GM12878 (cell line): ENCODE data around the gene GARNL3. TPM values are rescaled to one million over a fixed set of nuclear protein-coding genes. Genes with fewer than 3 reads are reported as not detected.

Source experiments
- CTCF ChIP-seq, 3 experiments: IDR thresholded peaks in 2 of 3; conservative IDR thresholded peaks in 1 of 3; 2 replicates each; pipeline ENCODE4 v1.5.1; 2011; ENCODE audit warnings: low read depth in 3 of 3, low read length in 3 of 3, mild to moderate bottlenecking in 3 of 3, control low read depth in 2 of 3, moderate library complexity in 2 of 3, inconsistent platforms in 1 of 3, mixed read lengths in 1 of 3; ENCODE audit not compliant: control insufficient read depth in 2 of 3, insufficient read depth in 1 of 3; ENCODE audit errors: extremely low read depth in 1 of 3
- EP300 ChIP-seq, 2 experiments: fragments of 150-350 bp in 1 of 2; IDR thresholded peaks; 2 replicates each; pipeline ENCODE4 v1.6.1; 2011 to 2012; ENCODE audit warnings: low read depth in 2 of 2, low read length in 2 of 2, borderline replicate concordance in 1 of 2, improper control_type of control experiment in 1 of 2, inconsistent platforms in 1 of 2; ENCODE audit not compliant: control insufficient read depth in 1 of 2
- FOXK2 ChIP-seq: fragments of 450-650 bp; IDR thresholded peaks from 2 replicates; pipeline ENCODE4 v1.6.1; 2017; ENCODE audit warnings: mild to moderate bottlenecking, moderate library complexity
- IKZF1 ChIP-seq: fragments of 450-650 bp; conservative IDR thresholded peaks from 2 replicates; pipeline ENCODE4 v1.6.1; 2017; ENCODE audit warnings: antibody characterized with exemption, mild to moderate bottlenecking
- LARP7 ChIP-seq: fragments of 450-650 bp; IDR thresholded peaks from 2 replicates; pipeline ENCODE4 v1.6.1; 2017; ENCODE audit warnings: mild to moderate bottlenecking
- MYB ChIP-seq: fragments of 150-350 bp; IDR thresholded peaks from 2 replicates; pipeline ENCODE4 v1.6.1; 2014; ENCODE audit warnings: mild to moderate bottlenecking, low read depth, low read length, borderline replicate concordance
- NFYB ChIP-seq: IDR thresholded peaks from 2 replicates; pipeline ENCODE4 v1.6.1; 2011; ENCODE audit warnings: low read depth, mild to moderate bottlenecking, low read length, improper control_type of control experiment, moderate library complexity; ENCODE audit not compliant: insufficient read depth
- POLR2A ChIP-seq: IDR thresholded peaks from 2 replicates; pipeline ENCODE4 v1.6.1; 2011; ENCODE audit warnings: low read depth, mild to moderate bottlenecking, low read length
- SIX5 ChIP-seq: IDR thresholded peaks from 2 replicates; pipeline ENCODE4 v1.6.1; 2011; ENCODE audit warnings: mild to moderate bottlenecking, low read depth, low read length, moderate library complexity; ENCODE audit not compliant: severe bottlenecking
- SREBF2 ChIP-seq: IDR thresholded peaks from 2 replicates; pipeline ENCODE4 v1.6.1; 2012; ENCODE audit warnings: mild to moderate bottlenecking, low read length
- STAT3 ChIP-seq: IDR thresholded peaks from 2 replicates; pipeline ENCODE4 v1.6.1; 2011; ENCODE audit warnings: low read depth, low read length, improper control_type of control experiment
- SUPT20H ChIP-seq: IDR thresholded peaks from 2 replicates; pipeline ENCODE4 v1.6.1; 2011; ENCODE audit warnings: low read depth, mild to moderate bottlenecking, low read length, moderate library complexity, borderline replicate concordance; ENCODE audit not compliant: control insufficient read depth
- YBX1 ChIP-seq: fragments of 450-650 bp; IDR thresholded peaks from 2 replicates; pipeline ENCODE4 v1.6.1; 2016; ENCODE audit warnings: antibody characterized with exemption
- ZNF207 ChIP-seq: fragments of 450-650 bp; IDR thresholded peaks from 2 replicates; pipeline ENCODE4 v1.6.1; 2014; ENCODE audit warnings: antibody characterized with exemption, mild to moderate bottlenecking, borderline replicate concordance
- ZNF217 ChIP-seq: fragments of 450-650 bp; IDR thresholded peaks from 2 replicates; pipeline ENCODE4 v1.6.1; 2017; ENCODE audit warnings: antibody characterized with exemption, mild to moderate bottlenecking
- ZNF274 ChIP-seq: IDR thresholded peaks from one replicate; pipeline ENCODE4 v1.8.0; 2011; ENCODE audit not compliant: insufficient read length, insufficient read depth
- ZNF384 ChIP-seq: IDR thresholded peaks from 2 replicates; pipeline ENCODE4 v1.6.1; 2012; ENCODE audit warnings: low read depth, mild to moderate bottlenecking, low read length, improper control_type of control experiment, borderline replicate concordance
- ZNF592 ChIP-seq: fragments of 450-650 bp; IDR thresholded peaks from 2 replicates; pipeline ENCODE4 v1.6.1; 2017; ENCODE audit warnings: mild to moderate bottlenecking, moderate library complexity
- ZNF622 ChIP-seq: fragments of 450-650 bp; IDR thresholded peaks from 2 replicates; pipeline ENCODE4 v1.6.1; 2017; ENCODE audit warnings: mild to moderate bottlenecking, inconsistent platforms
- ZZZ3 ChIP-seq: IDR thresholded peaks from 2 replicates; pipeline ENCODE4 v1.6.1; 2011; ENCODE audit warnings: low read depth; ENCODE audit not compliant: control insufficient read depth, insufficient read length
- polyA plus RNA-seq, 11 experiments: library from polyadenylated mRNA; depleted of rRNA in 4 of 11; unstranded in 6 of 11; stranded (reverse) in 5 of 11; fragments of >200 nt; fragmentation: Nextera tagmentation in 4 of 11; fragmentation: Illumina TruSeq in 1 of 11; extraction: Ambion mirVana in 4 of 11; extraction: Trizol in 1 of 11; gene quantifications; 1 replicate in 1 of 11; 2 replicates in 10 of 11; pipeline versions ENCODE4 v1.2.1 to v1.2.3, GENCODE V29; 2011 to 2016; ENCODE audit warnings: inconsistent platforms in 2 of 11, missing spikeins in 2 of 11, low read depth in 1 of 11
- total RNA-seq, 4 experiments: library from RNA; depleted of rRNA in 3 of 4; stranded (reverse); fragments of >200 nt in 3 of 4; fragmentation: Illumina TruSeq in 1 of 4; extraction: Trizol in 1 of 4; gene quantifications; 2 replicates each; pipeline versions ENCODE4 v1.2.1 to v1.2.3, GENCODE V29; 2013 to 2021
- TF ChIP-seq, protein P1 (sequence below): fragments of 450-650 bp; IDR thresholded peaks from 2 replicates; pipeline ENCODE4 v1.6.1; 2016; ENCODE audit warnings: mild to moderate bottlenecking
- TF ChIP-seq, protein P2 (sequence below): IDR thresholded peaks from 2 replicates; pipeline ENCODE4 v1.6.1; 2011; ENCODE audit warnings: low read depth, mild to moderate bottlenecking, low read length, moderate library complexity, borderline replicate concordance; ENCODE audit errors: extremely low read depth

The GARNL3 gene
- total and polyA plus RNA-seq, 10 of the 15 experiments (the other 5 are each of a cell fraction or from before 2014, with no cell fraction given): 0.89 to 13.2 (median 6.3) TPM

GRCh38 chr9:127224883-127225739 is 39.5 kb upstream of the GARNL3 start (continued):
- TF ChIP-seq SUPT20H: no peak
- no peak for TF ChIP-seq ZNF384
- no peak for TF ChIP-seq NFYB
- TF ChIP-seq FOXK2: no peak
- no peak for TF ChIP-seq EP300 (IDR thresholded peaks at IDR 0.05; ENCODE audit: borderline replicate concordance in 1 of 2, control insufficient read depth in 1 of 2, low read depth in 2 of 2, low read length in 2 of 2)
- peak; percentile 44; the same call in 1 of the 2 replicates for TF ChIP-seq IKZF1
- no peak for TF ChIP-seq SIX5
- TF ChIP-seq YBX1: no peak
- TF ChIP-seq SREBF2: no peak
- no peak for TF ChIP-seq ZZZ3
- TF ChIP-seq ZNF207: no peak
- no peak for TF ChIP-seq MYB
- no peak for TF ChIP-seq STAT3
- peak; percentile 48 for TF ChIP-seq POLR2A
- TF ChIP-seq LARP7: peak; percentile 42; the same call in 1 of the 2 replicates
- TF ChIP-seq, protein P1, sequence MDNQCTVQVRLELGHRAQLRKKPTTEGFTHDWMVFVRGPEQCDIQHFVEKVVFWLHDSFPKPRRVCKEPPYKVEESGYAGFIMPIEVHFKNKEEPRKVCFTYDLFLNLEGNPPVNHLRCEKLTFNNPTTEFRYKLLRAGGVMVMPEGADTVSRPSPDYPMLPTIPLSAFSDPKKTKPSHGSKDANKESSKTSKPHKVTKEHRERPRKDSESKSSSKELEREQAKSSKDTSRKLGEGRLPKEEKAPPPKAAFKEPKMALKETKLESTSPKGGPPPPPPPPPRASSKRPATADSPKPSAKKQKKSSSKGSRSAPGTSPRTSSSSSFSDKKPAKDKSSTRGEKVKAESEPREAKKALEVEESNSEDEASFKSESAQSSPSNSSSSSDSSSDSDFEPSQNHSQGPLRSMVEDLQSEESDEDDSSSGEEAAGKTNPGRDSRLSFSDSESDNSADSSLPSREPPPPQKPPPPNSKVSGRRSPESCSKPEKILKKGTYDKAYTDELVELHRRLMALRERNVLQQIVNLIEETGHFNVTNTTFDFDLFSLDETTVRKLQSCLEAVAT: no peak
- no peak; a peak in 1 of 6 replicates for TF ChIP-seq CTCF (IDR thresholded peaks at IDR 0.05 in 2 of 3, conservative IDR thresholded peaks at IDR 0.05 in 1 of 3; ENCODE audit: control insufficient read depth in 2 of 3, extremely low read depth in 1 of 3, insufficient read depth in 1 of 3, low read depth in 3 of 3, low read length in 3 of 3)
- TF ChIP-seq ZNF274: no peak
- TF ChIP-seq, protein P2, sequence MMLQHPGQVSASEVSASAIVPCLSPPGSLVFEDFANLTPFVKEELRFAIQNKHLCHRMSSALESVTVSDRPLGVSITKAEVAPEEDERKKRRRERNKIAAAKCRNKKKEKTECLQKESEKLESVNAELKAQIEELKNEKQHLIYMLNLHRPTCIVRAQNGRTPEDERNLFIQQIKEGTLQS: no peak
- TF ChIP-seq ZNF592: no peak
- TF ChIP-seq ZNF217: no peak
- TF ChIP-seq ZNF622: no peak
